DOHH2 (cell line): ENCODE data around the gene EDEM1.

ENCODE experiments used
- H3F3A ChIP-seq: fragments of 200-600 bp; sonication (generic), shearing (Covaris generic); 2 replicates; pipeline ENCODE4 v1.6.0; 2016; ENCODE audit warnings: antibody characterized with exemption, mild to moderate bottlenecking; ENCODE audit not compliant: control insufficient read depth, insufficient read depth
- H3K27ac ChIP-seq: fragments of 200-600 bp; sonication (generic); 2 replicates; pipeline ENCODE4 v1.5.1; 2014; ENCODE audit warnings: low read depth, mild to moderate bottlenecking, low read length, moderate library complexity
- H3K27me3 ChIP-seq: fragments of 200-600 bp; sonication (generic); 2 replicates; pipeline ENCODE4 v1.6.1; 2014; ENCODE audit warnings: mild to moderate bottlenecking, low read length, mixed read lengths; ENCODE audit not compliant: control insufficient read depth
- H3K36me3 ChIP-seq: fragments of 200-600 bp; sonication (generic); 2 replicates; pipeline ENCODE4 v1.6.1; 2014; ENCODE audit warnings: mild to moderate bottlenecking, low read length, moderate library complexity, mixed read lengths; ENCODE audit not compliant: control insufficient read depth
- H3K4me1 ChIP-seq: fragments of 200-600 bp; sonication (generic); 2 replicates; pipeline ENCODE4 v1.6.1; 2014; ENCODE audit warnings: mild to moderate bottlenecking, low read length, mixed read lengths; ENCODE audit not compliant: control insufficient read depth
- H3K4me2 ChIP-seq: fragments of 200-600 bp; sonication (generic); 2 replicates; pipeline ENCODE4 v1.6.0; 2014; ENCODE audit warnings: mild to moderate bottlenecking, low read length, moderate library complexity
- H3K4me3 ChIP-seq: fragments of 200-600 bp; sonication (generic); 2 replicates; pipeline ENCODE4 v1.5.1; 2014; ENCODE audit warnings: mild to moderate bottlenecking, low read length, mixed read lengths
- H3K79me2 ChIP-seq: fragments of 200-600 bp; sonication (generic); 2 replicates; pipeline ENCODE4 v1.6.1; 2014; ENCODE audit warnings: mild to moderate bottlenecking, low read length, mixed read lengths; ENCODE audit not compliant: control insufficient read depth
- H3K9me2 ChIP-seq: fragments of 200-600 bp; sonication (generic); replicated peaks from 2 replicates; pipeline ENCODE4 v1.6.1; 2014; ENCODE audit warnings: mild to moderate bottlenecking, low read length, mixed read lengths; ENCODE audit not compliant: control insufficient read depth
- H3K9me3 ChIP-seq: fragments of 200-600 bp; sonication (generic); 2 replicates; pipeline ENCODE4 v1.6.1; 2014; ENCODE audit warnings: antibody characterized with exemption, low read length, mixed read lengths; ENCODE audit not compliant: control insufficient read depth, insufficient read depth
- H4K20me1 ChIP-seq: fragments of 200-600 bp; sonication (generic); 2 replicates; pipeline ENCODE4 v1.6.0; 2014; ENCODE audit warnings: low read depth, mild to moderate bottlenecking, antibody characterized with exemption, low read length, moderate library complexity; ENCODE audit not compliant: control insufficient read depth, insufficient read depth
- CTCF ChIP-seq: fragments of 200-600 bp; sonication (generic); IDR thresholded peaks from one replicate; pipeline ENCODE4 v1.5.1; 2014; ENCODE audit warnings: antibody characterized with exemption, mild to moderate bottlenecking, low read depth, low read length; ENCODE audit not compliant: poor library complexity, severe bottlenecking
- EZH2phosphoT487 ChIP-seq: fragments of 200-600 bp; sonication (generic); IDR thresholded peaks from 2 replicates; pipeline ENCODE4 v1.6.1; 2017; ENCODE audit warnings: borderline replicate concordance, mild to moderate bottlenecking, antibody characterized with exemption, low read length, moderate library complexity, mixed read lengths

Gene EDEM1

DNA sequence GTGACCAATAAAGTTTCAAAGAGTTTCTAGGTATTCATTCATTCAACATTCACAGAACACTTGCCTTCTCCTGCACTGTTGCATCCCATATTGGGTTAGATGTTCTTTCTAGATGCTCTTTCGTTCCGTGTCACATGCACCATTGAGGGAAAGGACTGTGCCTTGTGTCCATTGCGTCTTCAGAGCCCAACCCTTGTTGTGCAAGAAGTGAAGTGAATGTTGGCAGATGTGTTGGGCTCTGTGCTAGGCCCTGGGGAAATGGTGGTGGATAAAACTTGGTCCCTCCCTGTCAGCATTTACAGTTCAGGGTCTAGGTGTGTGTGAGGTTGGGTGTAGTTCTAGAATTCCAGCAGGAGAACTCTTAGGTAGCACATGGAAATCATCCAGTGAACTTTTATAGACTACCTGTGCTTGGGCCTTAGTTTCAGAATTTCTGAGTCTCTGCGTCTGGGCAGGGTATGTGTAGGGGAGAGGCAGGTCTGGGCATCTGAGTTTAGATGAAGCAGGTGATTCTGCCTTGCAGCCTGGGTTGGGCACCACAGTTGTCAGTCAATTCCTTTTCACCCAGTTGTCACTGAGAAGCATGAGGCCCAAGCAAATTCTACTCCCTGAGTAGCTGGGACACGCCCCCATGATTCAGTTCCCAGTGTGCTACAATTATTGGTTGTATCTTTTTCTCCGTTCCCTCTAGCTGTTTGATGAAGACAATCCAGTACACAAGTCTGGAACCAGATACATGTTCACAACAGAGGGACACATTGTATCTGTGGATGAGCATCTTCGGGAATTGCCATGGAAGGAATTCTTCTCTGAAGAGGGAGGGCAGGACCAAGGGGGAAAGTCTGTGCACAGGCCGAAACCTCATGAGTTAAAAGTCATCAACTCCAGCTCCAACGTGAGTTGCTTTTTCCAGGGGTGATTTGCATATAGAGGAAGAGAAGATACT, 25.4 kb downstream of the EDEM1 start:
- H3K4me3 ChIP-seq = peak overlapping the region; percentile 16; the same call in 1 of the 2 replicates

DNA sequence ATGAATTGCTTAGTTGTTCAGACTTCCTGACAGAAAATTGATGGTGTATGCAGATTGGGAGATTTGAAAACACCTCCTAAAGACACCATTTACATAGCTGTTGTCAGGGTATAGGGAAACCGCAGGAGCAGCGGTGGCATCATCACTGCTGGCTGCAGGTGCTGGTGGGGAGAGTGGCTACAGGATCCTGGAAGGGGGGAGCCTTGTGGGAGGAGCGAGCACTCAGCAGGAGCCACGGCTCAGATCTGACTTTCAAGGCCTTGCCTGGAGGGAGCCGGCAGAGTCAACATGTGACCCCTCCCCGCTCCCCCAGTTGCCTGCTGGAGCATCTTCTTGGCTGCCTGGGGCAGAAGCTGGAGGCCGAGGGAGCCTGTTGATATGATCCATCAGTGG, 26.1 kb downstream of the EDEM1 start:
- peaks cover 46% of the 10 kb centered on the region; the same call in 1 of the 2 replicates for H4K20me1 ChIP-seq
- TF ChIP-seq EZH2phosphoT487 = no peak
- no peak for TF ChIP-seq CTCF
- H3K27ac ChIP-seq = peak overlapping the region; percentile 30; the same call in 1 of the 2 replicates
- peak overlapping the region; percentile 22 for H3K4me2 ChIP-seq
- peaks cover 17% of the 10 kb centered on the region for H3F3A ChIP-seq
- peaks cover 48% of the 10 kb centered on the region for H3K4me1 ChIP-seq
- peaks cover 96% of the 10 kb centered on the region for H3K36me3 ChIP-seq
- peaks cover 31% of the 10 kb centered on the region for H3K79me2 ChIP-seq
- no peaks in the 10 kb centered on the region for H3K27me3 ChIP-seq
- no peaks in the 10 kb centered on the region for H3K9me2 ChIP-seq
- H3K4me3 ChIP-seq = no peak overlapping the region
- H3K9me3 ChIP-seq = no peaks in the 10 kb centered on the region

More for the DNA sequence above, 25.4 kb downstream of the EDEM1 start:
- Histone ChIP-seq H3F3A (peaks cover 10% of the 10 kb centered on the region), H3K27me3 (no peaks in the 10 kb centered on the region), H4K20me1 (peaks cover 42% of the 10 kb centered on the region; the same call in 1 of the 2 replicates), H3K4me1 (peaks cover 48% of the 10 kb centered on the region), H3K36me3 (peaks cover 96% of the 10 kb centered on the region), H3K9me2 (no peaks in the 10 kb centered on the region), H3K4me2 (peak overlapping the region; percentile 22), H3K79me2 (peaks cover 38% of the 10 kb centered on the region), H3K9me3 (no peaks in the 10 kb centered on the region), H3K27ac (peak overlapping the region; percentile 30; the same call in 1 of the 2 replicates)
- TF ChIP-seq EZH2phosphoT487 (no peak), CTCF (no peak)

DNA sequence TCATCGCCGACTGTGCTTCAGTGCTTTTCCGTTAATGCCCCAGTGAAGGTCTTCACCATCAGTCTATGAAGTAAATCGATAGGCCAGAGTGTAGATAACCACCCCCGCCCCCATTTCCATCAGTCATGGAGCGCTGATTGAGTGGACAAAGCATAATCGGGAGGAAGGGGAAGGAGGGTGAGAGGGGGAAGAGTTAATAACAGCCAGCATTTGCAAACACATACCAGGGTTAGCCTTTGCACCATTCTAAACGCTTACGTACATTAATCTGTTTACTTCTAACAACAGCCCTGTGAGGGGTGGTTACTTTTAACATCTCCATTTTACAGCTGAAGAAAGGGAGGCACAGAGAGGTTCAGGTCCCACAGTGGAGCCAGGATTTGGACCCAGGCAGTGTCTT, 26.8 kb downstream of the EDEM1 start:
- Histone ChIP-seq H3K79me2 (peaks cover 24% of the 10 kb centered on the region), H3K27ac (no peak overlapping the region), H3K4me2 (no peak overlapping the region), H3K9me2 (no peaks in the 10 kb centered on the region), H3F3A (peaks cover 23% of the 10 kb centered on the region), H3K9me3 (no peaks in the 10 kb centered on the region), H3K36me3 (peaks cover 96% of the 10 kb centered on the region), H3K27me3 (no peaks in the 10 kb centered on the region), H3K4me1 (peaks cover 41% of the 10 kb centered on the region), H4K20me1 (peaks cover 44% of the 10 kb centered on the region; the same call in 1 of the 2 replicates), H3K4me3 (no peak overlapping the region)
- TF ChIP-seq CTCF (no peak), EZH2phosphoT487 (no peak)
